Pancreas (tissue), 10 donors: ENCODE results near the gene HOXC9. TPM values are rescaled to one million over a fixed set of nuclear protein-coding genes. Genes with fewer than 3 reads are reported as not detected.

Source experiments
- ATAC-seq, 4 donors: fragments of 200-7000 bp; cut with Tn5 transposase; one replicate each; pipeline versions ENCODE4 v1.8.0 to v1.9.1; 2020; ENCODE audit warnings: mild to moderate bottlenecking in 4 of 4, moderate library complexity in 4 of 4
- DNase-seq, 6 donors: peaks; one replicate each; pipeline ENCODE4 v3.0.0-alpha.2; 2020
- FAIRE-seq: peaks from 2 replicates; lab custom pipeline; 2012; peaks lifted over from hg19 to GRCh38; lab: Jason Lieb, UNC
- H3K27ac ChIP-seq, 4 donors: fragments of 200-600 bp; sonication (generic); 1 replicate in 3 of 4; 2 replicates in 1 of 4; pipeline versions ENCODE4 v1.5.0 to v1.8.0; 2020
- H3K27me3 ChIP-seq, 4 donors: fragments of 200-600 bp; one replicate each; pipeline ENCODE4 v1.8.0; 2021
- H3K36me3 ChIP-seq, 3 donors: fragments of 200-600 bp; sonication (generic) in 1 of 3; one replicate each; pipeline versions ENCODE4 v1.5.0 to v1.8.0; 2020 to 2021
- H3K4me1 ChIP-seq, 3 donors: fragments of 200-600 bp; one replicate each; pipeline ENCODE4 v1.8.0; 2021
- H3K4me3 ChIP-seq, 4 donors: fragments of 200-600 bp; sonication (generic) in 2 of 4; one replicate each; pipeline versions ENCODE4 v1.5.0 to v1.8.0; 2020 to 2021
- H3K9me3 ChIP-seq, 4 donors: fragments of 200-600 bp; one replicate each; pipeline ENCODE4 v1.8.0; 2021
- CTCF ChIP-seq, 4 donors: fragments of 200-600 bp; sonication (generic) in 3 of 4; IDR thresholded peaks; one replicate each; pipeline versions ENCODE4 v1.5.0 to v1.8.0; 2021; ENCODE audit warnings: antibody characterized with exemption in 4 of 4
- WGBS, 2 donors: extraction: QIAGEN DNeasy Blood & Tissue Kit; methylation state at CpG; one replicate each; pipeline ENCODE4 v1.1.7; 2013; 5-methylcytosine and 5-hydroxymethylcytosine counted together
- intact Hi-C, 3 donors: fragments of 100-400 bp; cut with DNase I; formaldehyde crosslinking; loops; one replicate each; pipeline versions ENCODE4 v1.11.1 to v1.14.2; 2022
- polyA plus RNA-seq, 2 donors: library from polyadenylated mRNA; stranded (reverse); fragments of 200-250 nt; gene quantifications; one replicate each; pipeline ENCODE4 v1.2.3, GENCODE V29; 2013
- total RNA-seq, 6 donors: library from RNA; stranded (reverse); fragmentation: NEBNext Ultra II Directional in 4 of 6; extraction: Animal tissue kit (Norgen Biotek cat#: 25700) in 4 of 6; gene quantifications; one replicate each; pipeline versions ENCODE4 v1.2.1 to v1.2.4, GENCODE V29; 2021 to 2023
- donor health status: healthy with polysubstance abuse.
- donor health status: DM: no; HTN: no; CAD: no; lungs with moderate emphysema.
- donor health status: DM: no; HTN: no; CAD: no.
- donor health status: control.
- donor health status: control.
- donor health status: Bipolar disorder and iron deficiency.
- donor health status: DM: yes; HTN: yes; CAD: no.
- donor health status: DM: no; HTN: no; CAD: no.
- donor health status: DM: no; HTN: no; CAD: no.
- donor health status: DM: yes; HTN: yes; CAD: no.

Gene HOXC9
- total and polyA plus RNA-seq, 8 donors, result 0.19 to 0.27 (median 0.26) TPM; not detected in 5

GRCh38 chr12:54020591-54021405, 20.8 kb downstream of the HOXC9 start:
- no peak for FAIRE-seq
- no peak for ATAC-seq
- Histone ChIP-seq H3K4me3 (no peak overlapping the region), H3K4me1 (peaks cover 0 to 4% (median 0%) of the 10 kb centered on the region in 3 donors), H3K36me3 (no peaks in the 10 kb centered on the region), H3K27me3 (peaks cover 0 to 33% (median 6%) of the 10 kb centered on the region in 4 donors), H3K9me3 (no peaks in the 10 kb centered on the region), H3K27ac (no peak overlapping the region)
- intact Hi-C loops, result no loop called here
- no peak for DNase-seq
- 60 to 66% methylated on average over 23 of the region's 23 CpGs for WGBS, 2 donors
- no peak for TF ChIP-seq CTCF (IDR thresholded peaks at IDR 0.05)

- Histone ChIP-seq H3K27me3 (peaks cover 0 to 33% (median 5%) of the 10 kb centered on the region in 4 donors), H3K9me3 (no peaks in the 10 kb centered on the region), H3K4me3 (no peak overlapping the region), H3K4me1 (peaks cover 0 to 4% (median 0%) of the 10 kb centered on the region in 3 donors), H3K27ac (no peak overlapping the region), H3K36me3 (no peaks in the 10 kb centered on the region)
- TF ChIP-seq CTCF (IDR thresholded peaks at IDR 0.05), result no peak
- ATAC-seq (no peak), DNase-seq (no peak), FAIRE-seq (no peak)
- intact Hi-C loops, result no loop called here
- WGBS, 2 donors, result 41 to 42% methylated on average over 16 of the region's 16 CpGs
Measured at GRCh38 chr12:54021432-54022013, 21.6 kb downstream of the HOXC9 start.

GRCh38 chr12:54022960-54023884, 23.3 kb downstream of the HOXC9 start:
- no peak for TF ChIP-seq CTCF (IDR thresholded peaks at IDR 0.05)
- Histone ChIP-seq H3K9me3 (no peaks in the 10 kb centered on the region), H3K27ac (no peak overlapping the region), H3K4me1 (no peaks in the 10 kb centered on the region), H3K36me3 (no peaks in the 10 kb centered on the region), H3K27me3 (peaks cover 0 to 42% (median 7%) of the 10 kb centered on the region in 4 donors), H3K4me3 (no peak overlapping the region)
- FAIRE-seq (no peak), ATAC-seq (no peak), DNase-seq (no peak)
- WGBS, 2 donors, result 40 to 48% methylated on average over 8 of the region's 8 CpGs
- intact Hi-C loops, result no loop called here

- Histone ChIP-seq H3K4me1 (no peaks in the 10 kb centered on the region), H3K36me3 (no peaks in the 10 kb centered on the region), H3K9me3 (no peaks in the 10 kb centered on the region), H3K27ac (no peak overlapping the region), H3K27me3 (peaks cover 0 to 50% (median 7%) of the 10 kb centered on the region in 4 donors), H3K4me3 (no peak overlapping the region)
- FAIRE-seq (no peak), ATAC-seq (no peak), DNase-seq (no peak)
- 24 to 32% methylated on average over 17 of the region's 17 CpGs for WGBS, 2 donors
- TF ChIP-seq CTCF (IDR thresholded peaks at IDR 0.05), result no peak
- intact Hi-C loops, result no loop called here
Measured at GRCh38 chr12:54024127-54024526, 24.2 kb downstream of the HOXC9 start.
